Spleen (tissue), 11 donors: ENCODE results near the gene APOC4. TPM values are rescaled to one million over a fixed set of nuclear protein-coding genes. Genes with fewer than 3 reads are reported as not detected.
A peak's percentile ranks its signal among the peaks of the same experiment; 100 is the strongest.

Experiments
- DNase-seq: peaks from one replicate; pipeline ENCODE4 v3.0.0-alpha.2; 2020
- H3K27ac ChIP-seq, 8 donors: fragments of 200-600 bp; sonication (generic) in 7 of 8; 1 replicate in 4 of 8; 2 replicates in 4 of 8; pipeline versions ENCODE4 v1.5.0 to v1.8.0; 2016 to 2021; ENCODE audit warnings: inconsistent platforms in 4 of 8, mild to moderate bottlenecking in 4 of 8, moderate library complexity in 1 of 8
- H3K27me3 ChIP-seq, 7 donors: fragments of 200-600 bp; sonication (generic) in 6 of 7; replicated peaks in 1 of 7; 1 replicate in 4 of 7; 2 replicates in 3 of 7; pipeline versions ENCODE4 v1.5.0 to v1.8.0; 2016 to 2021; ENCODE audit warnings: inconsistent platforms in 3 of 7, mild to moderate bottlenecking in 1 of 7
- H3K36me3 ChIP-seq, 6 donors: fragments of 200-600 bp; sonication (generic) in 5 of 6; 1 replicate in 4 of 6; 2 replicates in 2 of 6; pipeline versions ENCODE4 v1.5.0 to v1.8.0; 2016 to 2021; ENCODE audit warnings: inconsistent platforms in 2 of 6
- H3K4me1 ChIP-seq, 6 donors: fragments of 200-600 bp; sonication (generic) in 5 of 6; 1 replicate in 3 of 6; 2 replicates in 3 of 6; pipeline versions ENCODE4 v1.5.0 to v1.8.0; 2016 to 2021; ENCODE audit warnings: inconsistent platforms in 3 of 6
- H3K4me3 ChIP-seq, 8 donors: fragments of 200-600 bp; sonication (generic) in 7 of 8; 1 replicate in 4 of 8; 2 replicates in 4 of 8; pipeline versions ENCODE4 v1.5.0 to v1.8.0; 2016 to 2021; ENCODE audit warnings: inconsistent platforms in 4 of 8, mild to moderate bottlenecking in 4 of 8, moderate library complexity in 2 of 8
- H3K9me3 ChIP-seq, 8 donors: fragments of 200-600 bp; sonication (generic) in 7 of 8; 1 replicate in 4 of 8; 2 replicates in 4 of 8; pipeline versions ENCODE4 v1.5.0 to v1.8.0; 2016 to 2021; ENCODE audit warnings: inconsistent platforms in 4 of 8
- CTCF ChIP-seq, 11 experiments: fragments of 200-600 bp in 7 of 11; fragments of 450-650 bp in 4 of 11; sonication (generic) in 4 of 11; IDR thresholded peaks in 8 of 11; conservative IDR thresholded peaks in 3 of 11; 1 replicate in 7 of 11; 2 replicates in 4 of 11; pipeline versions ENCODE4 v1.4.0 to v1.8.0; 2016 to 2021; ENCODE audit warnings: antibody characterized with exemption in 11 of 11, inconsistent platforms in 4 of 11, mild to moderate bottlenecking in 1 of 11
- POLR2A ChIP-seq, 3 donors: fragments of 450-650 bp; IDR thresholded peaks; one replicate each; pipeline ENCODE4 v1.5.1; 2017; ENCODE audit warnings: antibody characterized with exemption in 3 of 3, mild to moderate bottlenecking in 1 of 3
- POLR2AphosphoS5 ChIP-seq, 3 donors: sonication (generic); formaldehyde crosslinking; IDR thresholded peaks; one replicate each; pipeline ENCODE4 v1.5.1; 2017; ENCODE audit warnings: antibody characterized with exemption in 3 of 3
- WGBS, 5 donors: extraction: QIAGEN DNeasy Blood & Tissue Kit in 3 of 5; methylation state at CpG; one replicate each; pipeline versions ENCODE4 v1.1.5 to v1.1.7; 2013 to 2018; 5-methylcytosine and 5-hydroxymethylcytosine counted together
- intact Hi-C: fragments of 100-400 bp; cut with DNase I; formaldehyde crosslinking; loops from one replicate; pipeline ENCODE4 v1.15.0; 2023; ENCODE audit warnings: low total_unique reads
- polyA plus RNA-seq, 3 donors: library from polyadenylated mRNA; stranded (reverse); fragments of 200-250 nt; gene quantifications; one replicate each; pipeline ENCODE4 v1.2.1, GENCODE V29; 2013
- total RNA-seq, 7 donors: library from RNA; depleted of rRNA in 3 of 7; stranded (reverse); fragments of >200 nt in 3 of 7; fragmentation: NEBNext Ultra II Directional in 4 of 7; extraction: Animal tissue kit (Norgen Biotek cat#: 25700) in 4 of 7; gene quantifications; one replicate each; pipeline versions ENCODE4 v1.1.0 to v1.2.1, GENCODE V29; 2016 to 2021
- donor health status: healthy with polysubstance abuse.
- donor health status: DM: no; HTN: no; CAD: no; lungs with moderate emphysema.
- donor health status: DM: no; HTN: no; CAD: no.
- donor health status: Bipolar disorder and iron deficiency.
- donor health status: healthy.
- donor health status: DM: no; HTN: no; CAD: no.
- donor health status: DM: yes; HTN: yes; CAD: no.

APOC4 gene
- total and polyA plus RNA-seq, 10 donors, result 0.24 to 0.42 (median 0.32) TPM; not detected in 7

- 4 to 16% (median 6%) methylated on average over 15 to 40 of the region's 40 CpGs for WGBS, 5 donors
- TF ChIP-seq CTCF (IDR thresholded peaks at IDR 0.05 in 8 of 11, conservative IDR thresholded peaks at IDR 0.05 in 3 of 11) (no peak), POLR2A (IDR thresholded peaks at IDR 0.05) (no peak), POLR2AphosphoS5 (IDR thresholded peaks at IDR 0.05) (no peak)
- Histone ChIP-seq H3K9me3 (no peaks in the 10 kb centered on the region), H3K27ac (peak overlapping the region; percentile 85 to 98 (median 95)), H3K27me3 (no peaks in the 10 kb centered on the region), H3K4me1 (peaks cover 32 to 84% (median 75%) of the 10 kb centered on the region in 6 donors), H3K4me3 (peak overlapping the region; percentile 73 to 99 (median 95)), H3K36me3 (peaks cover 0 to 26% (median 0%) of the 10 kb centered on the region in 6 donors)
- no peak for DNase-seq
- intact Hi-C loops, result no loop called here
These were observed 13.7 kb downstream of the APOC4 start for GRCh38 chr19:44955505-44956439.

GRCh38 chr19:44957526-44957925 lies 15.5 kb downstream of the APOC4 start:
- no peak for TF ChIP-seq POLR2AphosphoS5 (IDR thresholded peaks at IDR 0.05)
- TF ChIP-seq POLR2A (IDR thresholded peaks at IDR 0.05), result no peak
- TF ChIP-seq CTCF (IDR thresholded peaks at IDR 0.05 in 8 of 11, conservative IDR thresholded peaks at IDR 0.05 in 3 of 11), result no peak
- Histone ChIP-seq H3K4me3 (peak overlapping the region in 1 of 8 donors; percentile 96), H3K9me3 (no peaks in the 10 kb centered on the region), H3K27me3 (no peaks in the 10 kb centered on the region), H3K27ac (peak overlapping the region in 1 of 8 donors; percentile 30), H3K36me3 (peaks cover 0 to 43% (median 13%) of the 10 kb centered on the region in 6 donors), H3K4me1 (peaks cover 34 to 87% (median 77%) of the 10 kb centered on the region in 6 donors)
- no peak for DNase-seq
- 74 to 93% (median 85%) methylated on average over 6 to 7 of the region's 7 CpGs for WGBS, 5 donors
- intact Hi-C loops, result no loop called here

- Histone ChIP-seq H3K9me3 (no peaks in the 10 kb centered on the region), H3K36me3 (peaks cover 0 to 48% (median 19%) of the 10 kb centered on the region in 6 donors), H3K27ac (peak overlapping the region in 1 of 8 donors; percentile 30), H3K4me3 (no peak overlapping the region), H3K4me1 (peaks cover 34 to 87% (median 77%) of the 10 kb centered on the region in 6 donors), H3K27me3 (no peaks in the 10 kb centered on the region)
- 74 to 82% (median 77%) methylated on average over 8 to 9 of the region's 9 CpGs for WGBS, 5 donors
- no peak for TF ChIP-seq POLR2AphosphoS5 (IDR thresholded peaks at IDR 0.05)
- TF ChIP-seq CTCF (IDR thresholded peaks at IDR 0.05 in 8 of 11, conservative IDR thresholded peaks at IDR 0.05 in 3 of 11), result no peak
- TF ChIP-seq POLR2A (IDR thresholded peaks at IDR 0.05), result no peak
- DNase-seq, result no peak
- intact Hi-C loops, result no loop called here
These were observed 16.1 kb downstream of the APOC4 start for GRCh38 chr19:44958090-44958489.

GRCh38 chr19:44959691-44960090 lies 17.7 kb downstream of the APOC4 start:
- H3K27ac ChIP-seq, result peak overlapping the region in 3 of 8 donors; percentile 68 to 84 (median 73)
- no peak for TF ChIP-seq POLR2AphosphoS5 (IDR thresholded peaks at IDR 0.05)
- TF ChIP-seq CTCF (IDR thresholded peaks at IDR 0.05 in 8 of 11, conservative IDR thresholded peaks at IDR 0.05 in 3 of 11), result no peak
- no peak for TF ChIP-seq POLR2A (IDR thresholded peaks at IDR 0.05)
- no peaks in the 10 kb centered on the region for H3K27me3 ChIP-seq
- peaks cover 2 to 65% (median 33%) of the 10 kb centered on the region in 6 donors for H3K36me3 ChIP-seq
- DNase-seq, result no peak
- H3K9me3 ChIP-seq, result no peaks in the 10 kb centered on the region
- 74 to 87% (median 81%) methylated on average over 5 of the region's 5 CpGs for WGBS, 5 donors
- H3K4me1 ChIP-seq, result peaks cover 29 to 73% (median 65%) of the 10 kb centered on the region in 6 donors
- H3K4me3 ChIP-seq, result no peak overlapping the region
- intact Hi-C loops, result no loop called here
